Loucy (cell line): Measurements from ENCODE around the gene POLR3F.

ENCODE experiments used
- CTCF ChIP-seq: fragments of 200-600 bp; sonication (generic); conservative IDR thresholded peaks from 2 replicates; pipeline ENCODE4 v1.5.1; 2014; ENCODE audit warnings: mild to moderate bottlenecking, antibody characterized with exemption, low read length
- EZH2phosphoT487 ChIP-seq: fragments of 200-600 bp; IDR thresholded peaks from 2 replicates; pipeline ENCODE4 v1.6.1; 2018; ENCODE audit warnings: antibody characterized with exemption, mild to moderate bottlenecking, moderate library complexity, borderline replicate concordance

GRCh38 chr20:18532626-18533025 is 65.4 kb downstream of the POLR3F start:
- TF ChIP-seq CTCF (no peak), EZH2phosphoT487 (no peak)
